Skeletal muscle satellite cell (primary cell): ENCODE data around the gene TLR5.
"Not testable (repeated sequence)": the region's sequence is repeated elsewhere in the genome, so short reads cannot be mapped to it uniquely, and the experiment has no call there.

Experiments
- H3K27me3 ChIP-seq: 2 replicates; pipeline ENCODE4 v1.7.0; 2013; ENCODE audit warnings: low read length; ENCODE audit not compliant: control insufficient read depth, insufficient read depth
- H3K36me3 ChIP-seq: 2 replicates; pipeline ENCODE4 v1.7.0; 2013; ENCODE audit warnings: mild to moderate bottlenecking, control low read depth, low read length; ENCODE audit not compliant: insufficient read depth
- H3K4me1 ChIP-seq: 2 replicates; pipeline ENCODE4 v1.7.0; 2013; ENCODE audit warnings: low read length; ENCODE audit not compliant: control insufficient read depth, insufficient read depth
- H3K4me2 ChIP-seq: 2 replicates; pipeline ENCODE4 v1.7.0; 2013; ENCODE audit warnings: mild to moderate bottlenecking, low read length
- H3K4me3 ChIP-seq: 2 replicates; pipeline ENCODE4 v1.7.0; 2013; ENCODE audit warnings: low read length
- H3K9ac ChIP-seq: 2 replicates; pipeline ENCODE4 v1.7.0; 2013; ENCODE audit warnings: mild to moderate bottlenecking, low read depth, low read length, moderate library complexity
- H3K9me3 ChIP-seq: replicated peaks from 2 replicates; pipeline ENCODE4 v1.7.0; 2013; ENCODE audit warnings: mild to moderate bottlenecking, control low read depth, low read length

Gene TLR5

GRCh38 chr1:223175633-223176032 is 32.6 kb upstream of the TLR5 start:
- no peaks in the 10 kb centered on the region for H3K36me3 ChIP-seq
- no peak overlapping the region for H3K4me2 ChIP-seq
- H3K4me3 ChIP-seq: no peak overlapping the region
- H3K9me3 ChIP-seq: no peaks in the 10 kb centered on the region
- H3K4me1 ChIP-seq: peaks cover under 1% of the 10 kb centered on the region
- no peak overlapping the region for H3K9ac ChIP-seq
- H3K27me3 ChIP-seq: peaks cover 5% of the 10 kb centered on the region

- Histone ChIP-seq H3K4me1 (no peaks in the 10 kb centered on the region), H3K36me3 (no peaks in the 10 kb centered on the region), H3K4me3 (no peak overlapping the region), H3K9ac (no peak overlapping the region), H3K4me2 (no peak overlapping the region), H3K27me3 (peaks cover 5% of the 10 kb centered on the region), H3K9me3 (no peaks in the 10 kb centered on the region)
Observed at GRCh38 chr1:223175032-223175431, 32.0 kb upstream of the TLR5 start.

GRCh38 chr1:223169458-223169857 is 26.4 kb upstream of the TLR5 start:
- H3K9ac ChIP-seq, H3K4me1 ChIP-seq, H3K4me3 ChIP-seq, H3K36me3 ChIP-seq, H3K27me3 ChIP-seq, H3K4me2 ChIP-seq, H3K9me3 ChIP-seq: not testable (repeated sequence)

GRCh38 chr1:223161321-223161720 is 18.3 kb upstream of the TLR5 start:
- Histone ChIP-seq H3K4me3 (no peak overlapping the region), H3K36me3 (no peaks in the 10 kb centered on the region), H3K4me2 (no peak overlapping the region), H3K9me3 (no peaks in the 10 kb centered on the region), H3K9ac (no peak overlapping the region), H3K27me3 (peaks cover 14% of the 10 kb centered on the region), H3K4me1 (no peaks in the 10 kb centered on the region)

- no peaks in the 10 kb centered on the region for H3K4me1 ChIP-seq
Observed at GRCh38 chr1:223156343-223156742, 13.3 kb upstream of the TLR5 start.

GRCh38 chr1:223155153-223155552 is 12.1 kb upstream of the TLR5 start:
- H3K4me1 ChIP-seq: no peaks in the 10 kb centered on the region
- no peaks in the 10 kb centered on the region for H3K36me3 ChIP-seq
- no peak overlapping the region for H3K9ac ChIP-seq
- peaks cover 4% of the 10 kb centered on the region for H3K27me3 ChIP-seq
- no peak overlapping the region for H3K4me2 ChIP-seq
- no peak overlapping the region for H3K4me3 ChIP-seq
- no peaks in the 10 kb centered on the region for H3K9me3 ChIP-seq

More at GRCh38 chr1:223156343-223156742, 13.3 kb upstream of the TLR5 start:
- H3K9me3 ChIP-seq: no peaks in the 10 kb centered on the region
- no peaks in the 10 kb centered on the region for H3K36me3 ChIP-seq
- H3K4me2 ChIP-seq: no peak overlapping the region
- H3K4me3 ChIP-seq: no peak overlapping the region
- H3K9ac ChIP-seq: no peak overlapping the region
- H3K27me3 ChIP-seq: peaks cover 5% of the 10 kb centered on the region

GRCh38 chr1:223153177-223154119 is 10.4 kb upstream of the TLR5 start:
- no peak overlapping the region for H3K4me2 ChIP-seq
- no peaks in the 10 kb centered on the region for H3K9me3 ChIP-seq
- H3K4me3 ChIP-seq: no peak overlapping the region
- H3K27me3 ChIP-seq: peaks cover 4% of the 10 kb centered on the region
- H3K9ac ChIP-seq: no peak overlapping the region
- H3K36me3 ChIP-seq: no peaks in the 10 kb centered on the region
- no peaks in the 10 kb centered on the region for H3K4me1 ChIP-seq

GRCh38 chr1:223152399-223152798 is 9.4 kb upstream of the TLR5 start:
- no peaks in the 10 kb centered on the region for H3K4me1 ChIP-seq
- no peak overlapping the region for H3K9ac ChIP-seq
- H3K36me3 ChIP-seq: no peaks in the 10 kb centered on the region
- no peak overlapping the region for H3K4me3 ChIP-seq
- H3K4me2 ChIP-seq: no peak overlapping the region
- no peaks in the 10 kb centered on the region for H3K9me3 ChIP-seq
- peaks cover 10% of the 10 kb centered on the region for H3K27me3 ChIP-seq

GRCh38 chr1:223150443-223150842 is 7.4 kb upstream of the TLR5 start:
- Histone ChIP-seq H3K4me2 (no peak overlapping the region), H3K27me3 (peaks cover 10% of the 10 kb centered on the region), H3K4me3 (no peak overlapping the region), H3K4me1 (no peaks in the 10 kb centered on the region), H3K36me3 (no peaks in the 10 kb centered on the region), H3K9ac (no peak overlapping the region), H3K9me3 (no peaks in the 10 kb centered on the region)

GRCh38 chr1:223147873-223148272 is 4.8 kb upstream of the TLR5 start:
- H3K9ac ChIP-seq: no peak overlapping the region
- H3K4me1 ChIP-seq: peaks cover 4% of the 10 kb centered on the region
- no peaks in the 10 kb centered on the region for H3K36me3 ChIP-seq
- no peak overlapping the region for H3K4me2 ChIP-seq
- H3K9me3 ChIP-seq: no peaks in the 10 kb centered on the region
- H3K4me3 ChIP-seq: no peak overlapping the region
- peaks cover 19% of the 10 kb centered on the region for H3K27me3 ChIP-seq

GRCh38 chr1:223147409-223147808 is 4.4 kb upstream of the TLR5 start:
- no peaks in the 10 kb centered on the region for H3K36me3 ChIP-seq

GRCh38 chr1:223146745-223147144 is 3.7 kb upstream of the TLR5 start:
- no peaks in the 10 kb centered on the region for H3K9me3 ChIP-seq
- no peak overlapping the region for H3K4me2 ChIP-seq
- no peak overlapping the region for H3K9ac ChIP-seq
- no peaks in the 10 kb centered on the region for H3K36me3 ChIP-seq
- peaks cover 23% of the 10 kb centered on the region for H3K27me3 ChIP-seq
- no peak overlapping the region for H3K4me3 ChIP-seq
- H3K4me1 ChIP-seq: peaks cover 4% of the 10 kb centered on the region

More at GRCh38 chr1:223147409-223147808, 4.4 kb upstream of the TLR5 start:
- Histone ChIP-seq H3K9me3 (no peaks in the 10 kb centered on the region), H3K27me3 (peaks cover 21% of the 10 kb centered on the region), H3K4me3 (no peak overlapping the region), H3K9ac (no peak overlapping the region), H3K4me2 (no peak overlapping the region), H3K4me1 (peaks cover 4% of the 10 kb centered on the region)
